Activated naive CD4-positive, alpha-beta T cell treated with anti-CD3 and anti-CD28 coated beads, Interleukin-2, amount 10 ng/mL, durations not matched to agents 7 days and 5 days (primary cell): ENCODE data around the gene IL5.
A peak's percentile ranks its signal among the peaks of the same experiment; 100 is the strongest.
"Not testable (repeated sequence)": the region's sequence is repeated elsewhere in the genome, so short reads cannot be mapped to it uniquely, and the experiment has no call there.

Experiments used
- CTCF ChIA-PET: fragments of 350-600 bp; sonication (Branson Sonifier 250); formaldehyde crosslinking; loops from one replicate; lab custom pipeline; 2021; ENCODE audit warnings: antibody characterized with exemption; lab: Charles Lee
- DNase-seq: peaks from one replicate; pipeline ENCODE4 v3.0.0-alpha.2; 2020
- H3K27ac Mint-ChIP-seq: one replicate; pipeline ENCODE4 v1.8.0; 2021; ENCODE audit warnings: mild to moderate bottlenecking, moderate library complexity, mixed read lengths
- H3K27me3 Mint-ChIP-seq: one replicate; pipeline ENCODE4 v1.8.0; 2021; ENCODE audit warnings: mild to moderate bottlenecking, mixed read lengths
- H3K36me3 Mint-ChIP-seq: one replicate; pipeline ENCODE4 v1.8.0; 2021; ENCODE audit warnings: mixed read lengths
- H3K4me1 Mint-ChIP-seq: one replicate; pipeline ENCODE4 v1.8.0; 2021; ENCODE audit warnings: mixed read lengths
- H3K4me3 Mint-ChIP-seq: one replicate; pipeline ENCODE4 v1.8.0; 2021; ENCODE audit warnings: mild to moderate bottlenecking, moderate library complexity, mixed read lengths
- H3K9me3 Mint-ChIP-seq: one replicate; pipeline ENCODE4 v1.8.0; 2021; ENCODE audit warnings: mixed read lengths

The IL5 gene

GRCh38 chr5:132543472-132544201, at the start of gene IL5:
Gene IL5, minus strand, starts transcription at chr5:132543522. Its CDS starts 44 bp downstream, at chr5:132543478.
- Mint-ChIP-seq H3K9me3 (no peaks in the 10 kb centered on the region), H3K4me1 (peaks cover 10% of the 10 kb centered on the region), H3K27me3 (peaks cover 23% of the 10 kb centered on the region), H3K4me3 (no peak within 1 kb of the TSS), H3K27ac (no peak within 1 kb of the TSS), H3K36me3 (no peaks in the 10 kb centered on the region)
- CTCF ChIA-PET, result no interaction called here
- DNase-seq, result no peak

- Mint-ChIP-seq H3K4me1 (no peaks in the 10 kb centered on the region), H3K36me3 (peaks cover 56% of the 10 kb centered on the region), H3K9me3 (no peaks in the 10 kb centered on the region), H3K27me3 (no peaks in the 10 kb centered on the region), H3K27ac (no peak overlapping the region), H3K4me3 (no peak overlapping the region)
- CTCF ChIA-PET, result interaction anchor here (2.0 kb wide), 1 partner anchor 227 kb away, joined by 14 read pairs; no protein-coding TSS in a partner anchor
- no peak for DNase-seq
Measured at GRCh38 chr5:132592521-132592920, 49.2 kb upstream of the IL5 start.

- H3K36me3 Mint-ChIP-seq, result peaks cover 50% of the 10 kb centered on the region
- CTCF ChIA-PET, result interaction anchor here (1.0 to 2.0 kb wide), 3 partner anchors 13 to 229 kb away, joined by 3 to 14 read pairs (median 6); no protein-coding TSS in a partner anchor
- H3K27me3 Mint-ChIP-seq, result no peaks in the 10 kb centered on the region
- H3K4me3 Mint-ChIP-seq, result no peak overlapping the region
- H3K4me1 Mint-ChIP-seq, result no peaks in the 10 kb centered on the region
- no peak overlapping the region for H3K27ac Mint-ChIP-seq
- H3K9me3 Mint-ChIP-seq, result no peaks in the 10 kb centered on the region
- DNase-seq, result no peak
Measured at GRCh38 chr5:132591145-132591544, 47.8 kb upstream of the IL5 start.

GRCh38 chr5:132589467-132589866, 46.1 kb upstream of the IL5 start:
- no peak for DNase-seq
- Mint-ChIP-seq H3K36me3 (peaks cover 48% of the 10 kb centered on the region), H3K27me3 (no peaks in the 10 kb centered on the region), H3K27ac (no peak overlapping the region), H3K4me1 (no peaks in the 10 kb centered on the region), H3K9me3 (no peaks in the 10 kb centered on the region), H3K4me3 (no peak overlapping the region)
- CTCF ChIA-PET, result interaction anchor here (0.9 to 1.0 kb wide), 3 partner anchors 62 to 232 kb away, joined by 3 to 4 read pairs (median 3); no protein-coding TSS in a partner anchor

- no peak overlapping the region for H3K27ac Mint-ChIP-seq
- H3K27me3 Mint-ChIP-seq, result no peaks in the 10 kb centered on the region
- peaks cover 55% of the 10 kb centered on the region for H3K36me3 Mint-ChIP-seq
- DNase-seq, result no peak
- no peaks in the 10 kb centered on the region for H3K9me3 Mint-ChIP-seq
- no peak overlapping the region for H3K4me3 Mint-ChIP-seq
- H3K4me1 Mint-ChIP-seq, result no peaks in the 10 kb centered on the region
- CTCF ChIA-PET, result no interaction called here
Measured at GRCh38 chr5:132586063-132586462, 42.7 kb upstream of the IL5 start.

- H3K27ac Mint-ChIP-seq, H3K9me3 Mint-ChIP-seq, H3K4me3 Mint-ChIP-seq, CTCF ChIA-PET, H3K27me3 Mint-ChIP-seq, DNase-seq, H3K4me1 Mint-ChIP-seq: not testable (repeated sequence)
- peaks cover 47% of the 10 kb centered on the region for H3K36me3 Mint-ChIP-seq
Measured at GRCh38 chr5:132584560-132584959, 41.2 kb upstream of the IL5 start.

DNA sequence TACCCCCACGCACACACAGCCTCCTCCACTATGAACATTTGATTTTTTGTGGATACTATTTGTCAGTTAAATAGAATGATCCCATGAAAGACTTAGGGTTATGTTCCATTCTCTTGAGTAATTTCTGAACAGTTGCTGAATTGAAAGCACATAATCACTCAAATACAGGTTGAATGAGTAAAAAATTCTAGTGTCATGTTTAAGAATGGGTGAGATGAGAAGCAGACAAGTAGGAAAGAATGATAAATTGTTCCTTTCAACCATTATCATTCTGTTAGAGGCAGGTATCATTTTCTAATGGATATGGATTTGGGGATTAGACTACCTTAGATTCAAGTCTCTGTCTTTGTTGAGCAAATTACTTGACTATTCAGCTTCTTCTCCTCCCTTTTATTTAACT, 32.8 kb upstream of the IL5 start:
- Mint-ChIP-seq H3K36me3 (peaks cover 47% of the 10 kb centered on the region), H3K4me1 (no peaks in the 10 kb centered on the region), H3K27me3 (no peaks in the 10 kb centered on the region), H3K27ac (no peak overlapping the region), H3K9me3 (no peaks in the 10 kb centered on the region), H3K4me3 (no peak overlapping the region)
- no peak for DNase-seq
- CTCF ChIA-PET, result interaction anchor here (0.9 kb wide), 1 partner anchor 22 kb away, joined by 3 read pairs; no protein-coding TSS in a partner anchor

DNA sequence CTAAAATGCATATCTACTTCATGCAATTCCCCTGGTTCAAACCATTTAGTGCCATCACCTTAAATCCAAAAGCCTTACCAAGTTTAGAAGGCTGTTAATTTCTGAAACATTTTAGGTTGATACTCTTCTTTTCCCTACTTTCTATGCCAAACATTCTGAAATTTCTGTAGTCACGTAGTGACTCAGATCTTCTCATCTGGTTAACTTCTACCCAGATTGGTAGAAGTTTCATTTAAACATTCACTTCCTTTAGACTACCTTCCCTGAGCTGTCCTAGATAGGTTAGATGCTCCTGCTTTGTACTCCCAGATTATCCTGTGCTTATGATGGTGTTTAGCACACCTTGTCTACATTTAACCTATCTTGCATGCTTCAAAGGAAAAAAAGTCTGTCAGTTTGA, 23.3 kb upstream of the IL5 start:
- CTCF ChIA-PET, result interaction anchor here (1.3 kb wide), 1 partner anchor 39 kb away, joined by 3 read pairs; no protein-coding TSS in a partner anchor

DNA sequence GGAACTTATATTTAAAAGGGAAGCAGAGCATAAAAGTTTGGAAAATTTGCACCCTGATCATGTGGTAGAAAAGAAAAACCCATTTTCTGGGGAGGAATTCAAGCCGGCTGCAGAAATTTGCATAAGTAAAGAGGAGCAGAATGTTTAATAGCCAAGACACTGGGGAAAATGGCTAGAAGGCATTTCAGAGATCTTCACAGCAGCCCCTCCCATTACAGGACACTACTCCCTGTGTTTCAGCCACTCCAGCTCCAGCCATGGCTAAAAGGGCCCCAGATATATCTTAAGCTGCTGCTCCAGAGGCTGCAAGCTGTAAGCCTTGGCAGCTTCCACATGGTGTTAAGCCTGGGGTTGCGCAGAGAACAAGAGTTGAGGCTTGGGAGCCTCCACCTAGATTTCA, 21.2 kb upstream of the IL5 start:
- peaks cover 23% of the 10 kb centered on the region for H3K36me3 Mint-ChIP-seq
- H3K4me3 Mint-ChIP-seq, H3K27me3 Mint-ChIP-seq, H3K9me3 Mint-ChIP-seq, H3K27ac Mint-ChIP-seq, DNase-seq, H3K4me1 Mint-ChIP-seq, CTCF ChIA-PET: not testable (repeated sequence)

More for the DNA sequence above, 23.3 kb upstream of the IL5 start:
- Mint-ChIP-seq H3K4me3 (no peak overlapping the region), H3K9me3 (no peaks in the 10 kb centered on the region), H3K4me1 (peaks cover 5% of the 10 kb centered on the region), H3K27me3 (no peaks in the 10 kb centered on the region), H3K27ac (no peak overlapping the region), H3K36me3 (peaks cover 32% of the 10 kb centered on the region)
- DNase-seq, result no peak

GRCh38 chr5:132561601-132562000, 18.3 kb upstream of the IL5 start:
- Mint-ChIP-seq H3K27me3 (peaks cover 2% of the 10 kb centered on the region), H3K27ac (no peak overlapping the region), H3K4me1 (peaks cover 27% of the 10 kb centered on the region), H3K36me3 (peaks cover 14% of the 10 kb centered on the region), H3K9me3 (no peaks in the 10 kb centered on the region), H3K4me3 (no peak overlapping the region)
- peak; percentile 38 for DNase-seq
- CTCF ChIA-PET, result interaction anchor here (0.6 to 1.0 kb wide), 2 partner anchors 35 to 350 kb away, joined by 4 to 6 read pairs; no protein-coding TSS in a partner anchor

DNA sequence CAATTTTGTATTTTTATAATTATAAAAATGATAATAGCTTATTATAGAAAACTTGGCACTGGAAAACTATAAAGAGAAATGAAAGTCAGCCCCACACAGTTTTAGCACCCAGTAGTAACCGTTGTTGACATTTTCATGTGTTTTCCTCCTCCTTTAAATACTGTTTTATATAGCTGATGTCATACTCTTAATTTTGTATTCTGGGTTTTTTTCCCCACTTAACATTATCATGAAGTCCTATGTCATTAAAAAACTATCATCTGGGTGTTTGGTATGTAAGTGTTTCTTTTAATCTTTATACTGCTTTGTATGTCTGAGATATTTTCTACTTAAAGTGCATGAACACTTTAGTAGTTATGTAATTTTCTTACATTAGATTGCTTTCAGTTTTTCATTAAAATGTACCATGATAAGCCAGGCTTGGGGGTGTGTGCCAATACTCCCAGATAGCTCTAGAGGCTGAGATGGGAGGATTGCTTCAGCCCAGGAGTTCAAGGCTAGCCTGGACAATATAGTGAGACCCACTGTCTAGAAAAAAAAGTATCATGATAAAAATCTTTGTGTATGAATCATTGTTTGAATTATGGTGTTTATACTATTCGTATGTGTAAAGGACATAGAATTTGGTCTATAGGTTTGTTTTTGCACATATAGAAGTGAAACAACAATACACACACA, 16.2 kb upstream of the IL5 start:
- CTCF ChIA-PET, result interaction anchor here (0.6 to 1.1 kb wide), 2 partner anchors 127 to 1454 kb away, joined by 3 read pairs; no protein-coding TSS in a partner anchor
- H3K27ac Mint-ChIP-seq, result no peak overlapping the region

GRCh38 chr5:132557478-132558172, 14.3 kb upstream of the IL5 start:
- Mint-ChIP-seq H3K27me3 (peaks cover 7% of the 10 kb centered on the region), H3K4me3 (peak overlapping the region; percentile 99), H3K9me3 (no peaks in the 10 kb centered on the region), H3K36me3 (peaks cover 8% of the 10 kb centered on the region), H3K4me1 (peaks cover 30% of the 10 kb centered on the region), H3K27ac (peak overlapping the region; percentile 92)
- CTCF ChIA-PET, result interaction anchor here (1.1 kb wide), 1 partner anchor 10 kb away, joined by 4 read pairs; no protein-coding TSS in a partner anchor
- DNase-seq, result peak; percentile 44

More for the DNA sequence above, 16.2 kb upstream of the IL5 start:
- peaks cover 4% of the 10 kb centered on the region for H3K27me3 Mint-ChIP-seq
- H3K4me1 Mint-ChIP-seq, result peaks cover 30% of the 10 kb centered on the region
- no peak for DNase-seq
- H3K4me3 Mint-ChIP-seq, result no peak overlapping the region
- no peaks in the 10 kb centered on the region for H3K9me3 Mint-ChIP-seq
- H3K36me3 Mint-ChIP-seq, result peaks cover 8% of the 10 kb centered on the region

- peaks cover 30% of the 10 kb centered on the region for H3K4me1 Mint-ChIP-seq
- DNase-seq, result peak; percentile 96
- CTCF ChIA-PET, result interaction anchor here (0.6 kb wide), 1 partner anchor 261 kb away, joined by 3 read pairs; no protein-coding TSS in a partner anchor
- H3K27ac Mint-ChIP-seq, result peak within 1 kb of the TSS; percentile 92
- H3K27me3 Mint-ChIP-seq, result peaks cover 8% of the 10 kb centered on the region
- peaks cover 8% of the 10 kb centered on the region for H3K36me3 Mint-ChIP-seq
- H3K4me3 Mint-ChIP-seq, result peak within 1 kb of the TSS; percentile 99
- no peaks in the 10 kb centered on the region for H3K9me3 Mint-ChIP-seq
Measured at GRCh38 chr5:132556763-132557477, 13.6 kb upstream of the IL5 start, which contains the start of gene RAD50. Gene RAD50, plus strand, starts transcription at chr5:132556977. Its CDS starts 348 bp downstream, at chr5:132557325.
